Suppressor macrophage treated with lipopolysaccharide for 4 hours (primary cell): ENCODE data around the gene DXO.
A peak's percentile ranks its signal among the peaks of the same experiment; 100 is the strongest.
"Not testable (repeated sequence)": the region's sequence is repeated elsewhere in the genome, so short reads cannot be mapped to it uniquely, and the experiment has no call there.

Source experiments
- DNase-seq: peaks from one replicate; pipeline ENCODE4 v3.0.0-alpha.2; 2020

The DXO gene

GRCh38 chr6:31979238-31979898, 7.4 kb upstream of the DXO start:
- no peak for DNase-seq

- DNase-seq = no peak
Observed at GRCh38 chr6:31978831-31979230, 6.9 kb upstream of the DXO start.

- DNase-seq = no peak
Observed at GRCh38 chr6:31977816-31978431, 6.0 kb upstream of the DXO start.

- not testable (repeated sequence) for DNase-seq
Observed at GRCh38 chr6:31976065-31976464, 4.1 kb upstream of the DXO start.

- peak; percentile 60 for DNase-seq
Observed at GRCh38 chr6:31972709-31973350, 892 bp upstream of the DXO start.

- DNase-seq = no peak
Observed at GRCh38 chr6:31971279-31971992, 502 bp downstream of the DXO start.

GRCh38 chr6:31970604-31971271, 1.2 kb downstream of the DXO start:
- DNase-seq = no peak

GRCh38 chr6:31969712-31970603, 2.0 kb downstream of the DXO start:
- DNase-seq = no peak

GRCh38 chr6:31968791-31969711, 2.9 kb downstream of the DXO start:
- no peak for DNase-seq

GRCh38 chr6:31968326-31968725, 3.6 kb downstream of the DXO start:
- DNase-seq = no peak

- DNase-seq = no peak
Observed at GRCh38 chr6:31967926-31968320, 4.0 kb downstream of the DXO start.

GRCh38 chr6:31966997-31967925, 4.7 kb downstream of the DXO start:
- no peak for DNase-seq

- DNase-seq = no peak
Observed at GRCh38 chr6:31966506-31966905, 5.4 kb downstream of the DXO start.

GRCh38 chr6:31965700-31966099, 6.2 kb downstream of the DXO start:
- DNase-seq = no peak

- DNase-seq = no peak
Observed at GRCh38 chr6:31963921-31964320, 8.0 kb downstream of the DXO start.

GRCh38 chr6:31961616-31962015, 10.3 kb downstream of the DXO start:
- no peak for DNase-seq

GRCh38 chr6:31958741-31959739, 12.9 kb downstream of the DXO start, which contains the start of the genes NELFE and SKIC2:
Gene NELFE, minus strand, starts transcription at chr6:31958971. Its CDS starts 525 bp downstream, at chr6:31958446.
Gene SKIC2, plus strand, starts transcription at chr6:31959175. Its CDS starts 18 bp downstream, at chr6:31959193.
- DNase-seq = peak; percentile 99

- DNase-seq = no peak
Observed at GRCh38 chr6:31958412-31958740, 13.6 kb downstream of the DXO start.
